HG03565 (cell line): ENCODE measurements around the gene CYRIA.

Source experiments
- ATAC-seq: cut with Tn5 transposase; IDR thresholded peaks from one replicate; pipeline ENCODE4 v1.9.1; 2021; ENCODE audit warnings: mild to moderate bottlenecking, moderate library complexity; ENCODE audit not compliant: unreplicated experiment

CYRIA gene

GRCh38 chr2:16652296-16653082 is 13.1 kb downstream of the CYRIA start:
- no peak for ATAC-seq

- no peak for ATAC-seq
These were observed 15.1 kb downstream of the CYRIA start for GRCh38 chr2:16650287-16651249.

- ATAC-seq = no peak
These were observed 16.0 kb downstream of the CYRIA start for GRCh38 chr2:16649353-16650286.

GRCh38 chr2:16647992-16648617 is 17.5 kb downstream of the CYRIA start:
- ATAC-seq = no peak

- ATAC-seq = no peak
These were observed 19.7 kb downstream of the CYRIA start for GRCh38 chr2:16645775-16646559.

- ATAC-seq = no peak
These were observed 20.5 kb downstream of the CYRIA start for GRCh38 chr2:16645088-16645487.

- ATAC-seq = peak; percentile 60
These were observed 21.3 kb downstream of the CYRIA start for GRCh38 chr2:16644221-16644925.

- ATAC-seq = no peak
These were observed 22.5 kb downstream of the CYRIA start for GRCh38 chr2:16643099-16643498.

GRCh38 chr2:16642088-16642487 is 23.5 kb downstream of the CYRIA start:
- no peak for ATAC-seq

GRCh38 chr2:16641509-16641908 is 24.1 kb downstream of the CYRIA start:
- no peak for ATAC-seq

GRCh38 chr2:16640867-16641266 is 24.8 kb downstream of the CYRIA start:
- ATAC-seq = no peak

GRCh38 chr2:16640001-16640700 is 25.5 kb downstream of the CYRIA start:
- ATAC-seq = no peak

- ATAC-seq = no peak
These were observed 26.2 kb downstream of the CYRIA start for GRCh38 chr2:16639431-16639830.

- ATAC-seq = no peak
These were observed 26.7 kb downstream of the CYRIA start for GRCh38 chr2:16638946-16639345.

GRCh38 chr2:16637304-16637703 is 28.3 kb downstream of the CYRIA start:
- no peak for ATAC-seq

GRCh38 chr2:16635791-16636699 is 29.6 kb downstream of the CYRIA start:
- no peak for ATAC-seq
